Measurements from ENCODE around the gene LIPI.

- TF ChIP-seq SUZ12 (IDR thresholded peaks at IDR 0.05; ENCODE audit: extremely low read depth, insufficient read depth, insufficient read length) = no peak
- no peak for TF ChIP-seq ZNF274 (IDR thresholded peaks at IDR 0.05; ENCODE audit: low read depth, low read length)
Measured at GRCh38 chr21:14243461-14243860, 32.7 kb upstream of the LIPI start.
